Ecto neural progenitor cell (in vitro differentiated cells): ENCODE results near the gene SLC9A8.

Experiments
- DNase-seq: peaks from one replicate; pipeline ENCODE4 v3.0.0-alpha.2; 2018; ENCODE audit warnings: low spot score

Gene SLC9A8

DNA sequence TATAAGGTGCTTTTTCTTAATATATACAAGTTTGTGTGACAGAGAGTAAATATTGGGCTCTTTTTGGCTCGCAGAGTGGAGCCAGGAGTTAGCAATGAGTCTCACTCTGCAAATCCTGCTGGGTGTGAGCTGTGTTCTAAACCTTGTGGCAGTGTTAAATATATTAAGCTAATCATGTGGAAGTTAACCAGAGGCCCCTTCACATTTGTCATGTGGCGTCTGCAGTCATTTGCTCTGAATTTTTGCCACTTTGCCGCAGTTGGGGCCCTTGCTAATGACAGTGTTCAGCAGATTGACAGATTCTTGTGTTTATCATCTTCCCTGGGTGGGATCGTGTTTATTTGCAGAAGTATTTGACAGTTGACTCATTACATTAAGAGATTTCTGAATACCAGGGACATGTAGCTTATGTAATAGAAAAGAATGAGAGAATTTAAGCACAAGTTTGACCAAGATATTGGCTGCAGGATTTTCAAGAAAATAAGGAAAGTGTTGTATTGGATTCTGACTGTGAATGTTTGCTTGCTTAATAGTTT, 64.8 kb downstream of the SLC9A8 start:
- DNase-seq = no peak

DNA sequence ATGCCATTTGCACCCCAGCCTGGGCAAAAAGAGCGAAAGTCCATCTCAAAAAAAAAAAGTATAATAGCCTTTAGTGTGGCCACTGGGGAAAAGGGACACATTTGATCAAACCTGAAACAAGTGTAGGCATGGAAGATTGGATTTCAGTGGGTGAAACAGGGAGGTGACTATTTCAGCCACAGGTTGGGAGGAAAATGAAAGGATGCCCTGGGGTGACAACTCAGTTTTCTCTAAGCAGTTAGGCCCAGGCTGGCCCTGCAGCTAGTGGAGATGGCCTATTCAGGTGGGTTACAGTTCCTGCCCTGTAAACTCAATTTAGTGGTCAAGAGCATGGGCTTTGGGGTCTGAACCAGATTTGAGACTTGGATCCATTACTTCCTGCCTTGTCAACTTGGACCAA, 66.3 kb downstream of the SLC9A8 start:
- DNase-seq = no peak

DNA sequence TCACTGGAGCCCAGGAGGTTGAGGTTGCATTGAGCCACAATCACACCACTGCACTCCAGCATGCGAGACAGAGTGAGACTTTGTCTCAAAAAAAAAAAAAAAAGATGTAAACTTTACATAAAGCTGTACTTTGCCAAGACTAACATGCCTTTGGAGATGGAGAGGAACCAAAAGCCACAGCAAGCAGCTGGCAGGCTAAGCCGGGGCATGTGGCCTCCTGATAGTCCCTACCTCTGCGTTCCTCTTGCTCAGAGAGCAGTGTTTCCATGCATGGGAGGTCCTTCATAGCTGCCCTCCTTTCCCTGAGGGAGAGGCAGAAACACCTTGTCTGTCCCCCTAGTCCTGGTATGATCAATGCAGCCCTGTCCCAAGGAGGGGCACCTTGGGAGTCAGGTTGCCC, 67.5 kb downstream of the SLC9A8 start:
- DNase-seq = no peak

DNA sequence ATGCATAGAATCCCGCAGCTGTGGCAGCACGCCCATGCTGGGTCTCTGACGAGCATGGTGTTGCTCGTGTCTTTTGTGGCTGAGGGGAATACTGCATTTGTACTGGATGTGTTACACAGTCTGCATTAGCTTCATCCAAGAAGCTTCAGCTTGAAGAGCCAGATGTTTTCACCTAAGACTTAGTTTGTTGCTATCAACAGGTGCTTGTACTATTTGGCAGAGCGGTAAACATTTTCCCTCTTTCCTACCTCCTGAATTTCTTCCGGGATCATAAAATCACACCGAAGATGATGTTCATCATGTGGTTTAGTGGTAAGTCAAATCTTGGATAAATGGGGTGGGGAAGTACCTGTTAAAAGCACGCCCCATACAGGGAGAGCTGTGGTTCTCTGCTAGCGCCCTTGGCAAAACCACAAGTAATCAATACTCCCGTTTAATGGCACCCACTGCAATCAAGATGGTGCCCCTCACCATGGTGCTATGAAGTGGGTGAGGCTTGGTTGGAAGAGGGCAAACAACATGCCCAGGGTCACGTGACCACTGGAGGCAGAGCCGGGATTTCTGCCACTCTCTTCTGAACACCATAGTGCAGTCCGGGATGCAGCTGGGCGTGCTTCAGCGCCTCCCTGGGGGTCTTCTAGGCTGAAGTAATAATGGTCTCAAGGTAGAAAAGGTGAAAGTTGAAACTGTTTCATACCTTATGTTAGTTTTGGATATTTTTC, 68.3 kb downstream of the SLC9A8 start:
- DNase-seq = no peak

DNA sequence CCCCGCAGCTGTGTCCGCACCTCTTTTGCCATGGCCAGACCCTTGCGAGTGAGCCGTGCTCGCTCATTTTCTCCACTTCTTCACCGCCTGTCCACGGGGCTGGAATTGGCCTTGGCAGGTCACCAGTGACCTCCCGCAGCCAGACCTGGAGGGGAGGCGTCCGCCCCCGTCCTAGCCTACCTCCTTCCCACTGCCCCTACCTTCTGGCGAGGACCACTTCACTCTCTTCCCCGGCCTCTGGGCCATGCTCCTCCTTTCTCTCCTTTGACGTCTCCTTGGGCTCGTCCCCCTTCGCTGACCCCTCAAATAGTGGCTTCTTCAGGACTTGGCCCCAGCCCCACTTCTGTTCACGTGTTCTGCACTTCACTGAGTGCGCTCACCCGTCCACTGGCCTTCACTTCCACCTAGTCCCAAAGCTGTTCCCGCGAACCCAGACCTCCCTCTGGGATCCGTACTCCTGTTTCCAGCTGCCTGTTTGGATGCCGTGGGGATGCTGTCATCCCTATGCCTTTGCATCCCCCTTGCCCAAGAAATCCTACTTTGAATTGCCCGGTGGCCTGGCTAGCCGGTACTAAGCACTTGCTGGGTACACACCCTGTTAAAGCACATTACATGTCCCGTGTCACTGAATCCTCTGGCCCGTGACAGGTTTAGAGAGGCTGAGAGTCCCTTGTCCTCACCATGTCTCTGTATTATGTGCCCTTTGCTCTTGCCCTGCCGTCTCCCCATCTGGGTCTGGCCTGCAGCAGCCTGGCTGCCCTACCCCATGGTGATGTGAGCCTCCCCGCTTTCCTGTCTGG, 69.7 kb downstream of the SLC9A8 start:
- DNase-seq = no peak

DNA sequence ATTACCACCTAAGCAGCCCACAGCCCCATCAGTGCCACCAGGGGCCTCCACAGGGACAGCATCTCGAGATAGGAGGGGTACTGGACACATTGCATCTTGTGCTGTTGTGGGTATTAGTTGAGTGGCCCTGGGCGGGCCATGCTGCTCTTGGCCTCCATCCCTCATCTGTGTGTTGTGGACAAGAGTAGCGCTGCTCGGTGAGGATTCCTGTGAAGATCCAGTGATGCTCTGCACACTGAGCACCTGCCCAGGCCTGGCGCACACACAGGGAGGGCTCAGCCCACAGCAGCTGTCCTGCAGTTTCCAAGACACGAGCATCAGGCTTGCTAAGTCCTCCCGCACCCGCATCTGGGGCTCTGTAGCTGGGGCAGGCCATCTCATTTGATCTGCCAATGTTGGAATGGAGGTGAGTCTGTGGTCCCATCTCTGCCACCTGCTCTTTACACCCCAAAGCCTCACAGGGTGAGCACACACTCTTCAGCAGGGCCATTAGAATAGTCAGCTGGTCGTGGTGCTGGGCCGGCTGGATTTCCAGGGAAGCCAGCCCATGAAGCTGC, 70.7 kb downstream of the SLC9A8 start:
- DNase-seq = no peak

DNA sequence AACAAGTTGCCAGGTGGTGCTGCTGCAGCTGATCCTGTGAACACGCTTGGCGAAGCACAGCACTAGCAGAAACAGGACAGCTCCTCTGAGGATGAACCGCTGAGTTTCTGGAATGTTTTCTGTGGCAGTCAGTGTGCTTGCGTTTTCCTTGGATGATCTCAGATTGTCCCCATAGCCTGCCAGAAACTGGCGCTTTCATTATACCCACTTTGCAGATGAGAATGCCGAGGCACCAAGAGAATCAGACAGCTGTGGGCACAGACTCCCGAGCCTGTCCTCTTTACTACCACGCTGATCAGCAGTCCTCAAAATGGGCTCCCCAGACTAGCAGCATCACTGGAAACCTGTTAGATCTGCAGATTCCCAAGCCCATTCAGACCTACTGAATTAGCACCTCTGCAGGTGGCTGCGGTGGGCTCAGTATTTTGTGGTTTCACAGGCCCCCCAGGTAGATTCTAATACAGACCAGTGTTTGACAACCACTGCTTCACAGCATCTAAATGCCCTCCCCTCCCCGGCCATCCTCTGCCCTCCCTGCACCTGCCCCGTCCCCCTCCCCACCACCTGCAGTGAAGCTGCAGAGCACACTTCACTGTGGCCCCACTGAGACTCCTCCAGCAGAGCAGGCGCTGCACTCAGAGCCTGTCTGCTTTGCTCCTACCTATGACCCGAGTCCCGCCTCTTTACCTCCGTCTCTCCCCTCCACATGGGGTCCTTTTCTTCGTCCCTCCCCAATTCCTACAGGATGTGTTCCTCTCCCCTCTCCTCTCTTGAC, 73.1 kb downstream of the SLC9A8 start:
- DNase-seq = no peak

DNA sequence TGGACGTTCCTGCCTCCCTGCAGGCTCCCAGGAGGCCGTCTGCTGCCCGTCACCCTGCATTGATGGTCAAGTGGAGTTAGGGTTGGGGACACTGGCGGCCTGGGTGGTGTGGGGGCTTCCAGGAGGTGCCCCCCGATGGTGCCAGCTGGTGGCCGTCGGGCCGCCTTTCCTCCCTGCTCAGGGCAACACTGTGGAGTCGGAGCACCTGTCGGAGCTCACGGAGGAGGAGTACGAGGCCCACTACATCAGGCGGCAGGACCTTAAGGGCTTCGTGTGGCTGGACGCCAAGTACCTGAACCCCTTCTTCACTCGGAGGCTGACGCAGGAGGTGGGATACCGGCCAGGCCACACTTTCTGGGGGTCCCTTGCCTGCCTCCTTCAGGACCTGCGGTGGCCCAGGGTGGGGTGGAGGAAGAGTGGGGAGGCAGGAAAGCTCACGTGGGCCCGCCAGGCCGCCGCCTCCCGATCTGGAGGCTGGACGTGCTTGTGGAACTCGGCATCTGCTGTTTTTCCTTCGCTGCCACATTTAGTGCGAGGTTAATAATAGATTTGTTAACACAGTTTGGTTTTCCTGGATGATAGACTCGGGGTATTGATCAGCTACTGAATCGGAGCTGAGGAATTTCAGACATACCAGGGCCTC, 74.1 kb downstream of the SLC9A8 start:
- DNase-seq = no peak

DNA sequence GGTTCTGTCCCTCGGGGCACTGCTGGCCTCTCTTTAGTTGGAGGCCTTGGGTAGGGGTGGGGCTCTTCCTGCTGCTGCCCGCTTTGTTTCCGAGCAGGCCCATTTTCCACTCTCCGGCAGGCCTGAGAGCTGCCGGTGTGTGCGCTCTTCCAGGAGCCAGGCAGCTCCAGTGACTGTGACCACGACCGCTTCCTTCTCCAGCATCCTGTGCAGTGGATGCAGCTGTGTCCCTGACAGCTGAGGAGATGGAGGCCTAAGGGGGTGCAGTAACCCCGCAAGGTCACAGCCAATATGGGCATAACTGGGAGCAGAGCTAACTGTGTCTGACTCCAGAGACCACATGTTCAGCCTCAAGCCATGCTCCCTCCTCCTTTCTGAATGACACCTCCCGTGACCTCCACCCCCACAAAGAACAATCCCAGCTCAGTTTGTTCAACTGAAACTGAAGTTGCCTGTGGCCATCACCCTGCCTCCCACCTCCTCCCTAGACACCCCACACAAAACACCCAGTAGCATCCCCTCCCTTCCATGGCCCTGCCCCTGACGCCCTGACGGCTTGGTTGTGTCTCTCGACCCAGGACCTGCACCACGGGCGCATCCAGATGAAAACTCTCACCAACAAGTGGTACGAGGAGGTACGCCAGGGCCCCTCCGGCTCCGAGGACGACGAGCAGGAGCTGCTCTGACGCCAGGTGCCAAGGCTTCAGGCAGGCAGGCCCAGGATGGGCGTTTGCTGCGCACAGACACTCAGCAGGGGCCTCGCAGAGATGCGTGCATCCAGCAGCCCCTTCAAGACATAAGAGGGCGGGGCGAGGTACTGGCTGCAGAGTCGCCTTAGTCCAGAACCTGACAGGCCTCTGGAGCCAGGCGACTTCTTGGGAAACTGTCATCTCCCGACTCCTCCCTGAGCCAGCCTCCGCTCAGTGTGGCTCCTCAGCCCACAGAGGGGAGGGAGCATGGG, 74.9 kb downstream of the SLC9A8 start:
- DNase-seq = no peak

DNA sequence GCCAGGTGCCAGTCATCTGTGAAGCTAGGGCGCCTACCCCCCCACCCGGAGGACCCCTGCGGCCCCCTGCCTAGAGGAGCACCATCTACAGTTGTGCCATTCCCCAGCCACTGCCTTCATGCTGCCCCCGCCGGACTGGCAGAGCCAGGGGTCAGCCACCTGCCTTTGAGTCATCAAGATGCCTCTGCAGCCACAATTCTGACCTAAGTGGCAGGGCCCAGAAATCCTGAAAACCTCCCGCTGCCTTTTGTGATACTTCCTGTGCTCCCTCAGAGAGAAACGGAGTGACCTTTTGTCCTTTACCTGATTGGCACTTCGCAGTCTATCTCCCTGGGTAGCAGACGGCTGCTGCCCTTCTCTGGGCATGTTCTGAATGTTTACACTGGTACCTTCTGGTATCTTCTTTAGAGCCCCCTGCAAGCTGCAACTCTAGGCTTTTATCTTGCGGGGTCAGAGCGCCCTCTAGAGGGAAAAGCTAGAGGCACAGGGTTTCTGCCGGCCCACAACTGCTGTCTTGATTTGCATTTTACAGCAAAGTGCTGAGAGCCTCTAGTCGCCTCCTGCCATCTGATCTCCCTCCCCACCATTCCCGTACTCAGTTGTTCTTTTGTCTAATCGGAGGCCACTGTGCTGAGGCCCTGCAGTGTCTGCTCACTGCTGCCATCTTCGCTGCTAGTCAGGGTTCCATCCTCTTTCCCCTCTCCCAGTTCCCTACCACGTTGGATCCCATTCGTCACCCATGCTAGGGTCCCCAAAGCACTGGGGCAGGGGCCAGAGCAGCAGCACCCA, 75.8 kb downstream of the SLC9A8 start:
- DNase-seq = peak; percentile 86

DNA sequence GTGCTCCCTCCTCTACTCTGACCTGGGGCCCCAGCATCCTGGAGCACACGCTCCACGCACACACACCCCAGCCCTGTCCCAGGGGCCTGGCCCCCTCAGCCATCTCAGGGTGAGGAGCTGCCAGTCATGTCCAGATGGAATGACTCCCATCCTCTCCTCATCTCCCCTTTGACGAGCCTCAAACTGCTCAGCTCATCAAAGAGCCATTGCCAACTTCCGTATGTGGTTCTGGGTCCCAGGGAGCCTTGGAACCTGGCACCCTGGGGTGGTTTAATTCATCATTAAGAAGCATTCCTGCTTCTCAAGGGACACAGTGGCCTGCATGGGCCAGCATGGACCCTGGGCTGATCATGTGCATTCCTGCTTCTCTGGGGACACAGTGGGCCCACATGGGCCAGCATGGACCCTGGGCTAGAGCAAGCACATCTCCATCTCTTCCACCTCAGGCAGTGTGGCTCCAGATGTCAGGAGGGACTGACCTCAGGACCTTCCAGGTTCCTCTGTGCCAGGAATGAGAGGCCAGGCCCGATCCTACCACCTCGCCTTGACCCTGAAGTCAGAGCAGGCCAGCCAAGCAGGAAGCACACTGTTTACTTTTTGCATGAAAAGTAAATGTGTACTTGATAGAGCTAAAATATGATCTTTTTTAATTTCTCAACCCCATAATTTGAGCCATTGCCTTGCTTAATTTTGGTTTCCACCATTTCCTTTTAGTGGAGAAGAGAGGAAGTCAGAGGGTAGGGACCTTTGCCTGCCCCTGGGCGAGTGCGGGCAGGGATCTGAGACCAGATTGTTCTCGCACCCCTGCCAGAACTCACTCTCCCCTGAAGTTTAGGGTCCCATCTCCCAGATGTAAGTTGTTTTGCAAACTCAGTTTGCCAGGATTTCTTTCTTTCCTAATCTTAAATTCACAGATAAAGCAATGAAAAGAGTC, 76.6 kb downstream of the SLC9A8 start:
- no peak for DNase-seq

DNA sequence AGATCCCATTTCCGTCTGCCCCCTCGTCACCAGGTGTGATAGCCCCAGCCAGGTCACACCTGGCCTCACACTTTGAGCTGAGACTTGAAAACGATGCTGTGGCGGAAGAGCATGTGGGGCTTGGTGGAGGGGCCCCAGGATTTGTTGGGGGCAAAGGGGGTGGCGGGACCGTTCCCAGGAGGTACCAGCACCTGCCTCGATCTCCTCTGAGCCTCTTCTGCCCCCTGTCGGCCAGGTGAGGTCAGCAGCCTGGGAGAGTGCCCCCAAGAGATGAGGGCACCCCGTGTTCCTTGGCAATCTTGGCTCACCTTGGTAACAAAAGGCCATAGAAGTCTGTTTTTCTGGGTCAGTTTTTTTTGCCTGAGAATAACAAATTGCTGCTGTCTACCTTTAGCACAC, 77.3 kb downstream of the SLC9A8 start:
- DNase-seq = no peak

DNA sequence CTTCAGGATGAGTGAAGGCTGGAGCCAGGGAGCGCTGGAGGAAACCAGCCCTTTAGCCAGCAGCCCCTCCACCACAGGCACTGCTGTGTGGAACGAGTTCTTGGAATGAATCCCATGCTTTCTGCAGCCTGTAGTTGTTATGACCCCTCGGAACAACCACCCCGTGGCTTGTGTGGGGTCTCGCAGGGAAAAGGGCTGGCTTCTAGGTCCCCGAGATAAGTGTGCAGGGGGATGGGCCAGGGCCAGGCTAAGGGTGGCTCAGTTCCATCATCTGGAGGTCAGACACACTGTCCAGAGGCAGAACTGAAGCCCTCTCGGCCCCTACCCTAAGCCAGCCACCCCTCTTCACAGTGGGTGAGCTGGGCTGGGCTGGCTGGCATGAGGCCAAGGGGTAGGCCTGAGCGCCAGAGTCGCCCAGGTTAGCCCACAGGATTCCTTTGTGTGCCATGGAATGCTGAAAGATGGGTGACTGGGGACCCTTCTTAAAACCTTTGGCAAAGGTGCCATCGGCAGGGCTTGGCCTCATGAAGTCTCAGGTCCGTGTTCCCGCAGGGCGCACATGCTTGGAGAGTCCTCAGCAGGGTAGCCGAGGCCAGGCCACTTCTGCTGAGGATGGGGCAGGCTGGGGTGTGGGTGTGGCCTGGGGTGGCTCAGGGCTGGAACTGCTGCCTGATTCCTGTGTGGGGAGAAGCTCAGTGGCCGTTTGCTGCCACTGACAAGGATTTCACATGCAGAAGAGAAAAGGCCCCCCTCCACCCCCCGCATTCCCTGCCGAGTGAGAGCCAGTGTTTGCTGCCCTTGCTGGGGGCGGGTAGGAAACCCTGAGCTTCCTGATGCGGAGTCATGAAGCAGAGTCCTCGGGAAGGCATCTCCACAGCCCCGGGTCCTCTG, 78.1 kb downstream of the SLC9A8 start:
- no peak for DNase-seq

DNA sequence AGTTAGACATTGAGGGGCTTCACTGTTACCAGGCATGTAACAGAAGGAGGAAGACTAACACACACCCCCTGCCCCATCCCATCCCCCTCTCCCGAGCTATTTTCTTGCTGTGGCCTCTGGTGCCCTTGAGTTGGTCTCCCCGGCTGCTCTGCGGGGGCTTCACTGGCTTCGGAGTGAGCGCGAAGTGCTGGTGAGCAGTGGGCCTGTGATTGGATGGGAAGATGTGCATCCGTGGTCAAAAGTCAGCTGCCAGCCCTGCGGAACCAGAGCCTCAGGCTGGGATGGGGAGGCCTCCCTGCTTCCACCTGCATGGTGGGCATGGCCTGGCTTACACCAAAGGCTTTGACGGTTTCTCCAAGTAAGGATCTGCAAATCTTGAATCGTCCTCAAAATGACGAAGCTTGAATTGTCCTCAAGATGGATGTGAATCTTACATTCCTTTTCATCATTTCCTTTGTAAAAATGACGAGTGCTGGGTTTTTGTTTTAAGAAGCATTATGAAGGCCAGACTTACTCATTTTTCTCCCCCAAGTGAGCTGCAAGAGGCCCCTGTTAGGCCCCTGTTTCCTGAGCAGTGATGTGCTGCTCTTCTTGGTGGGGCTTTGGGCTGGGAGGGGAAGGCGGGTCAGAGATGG, 79.0 kb downstream of the SLC9A8 start:
- no peak for DNase-seq

DNA sequence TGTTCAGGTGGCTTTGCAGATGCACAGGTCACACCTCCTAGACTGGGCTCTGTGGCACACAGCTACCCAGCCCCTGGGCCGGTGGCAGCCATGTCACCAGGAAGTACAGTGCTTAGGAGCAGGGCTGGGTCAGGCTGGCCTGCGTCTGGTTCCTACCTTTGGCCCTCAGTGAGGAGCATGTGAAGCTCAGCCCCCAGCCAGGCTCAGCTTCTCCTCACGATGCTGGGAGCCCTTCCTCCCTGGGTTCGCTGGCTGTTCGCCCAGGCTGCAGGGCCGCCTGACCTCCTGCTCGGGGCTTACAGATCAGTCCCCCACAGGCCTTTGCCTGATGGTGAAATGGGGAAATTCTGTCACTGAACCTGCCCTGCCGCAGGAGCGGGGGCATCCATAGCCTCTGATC, 79.6 kb downstream of the SLC9A8 start:
- DNase-seq = no peak

DNA sequence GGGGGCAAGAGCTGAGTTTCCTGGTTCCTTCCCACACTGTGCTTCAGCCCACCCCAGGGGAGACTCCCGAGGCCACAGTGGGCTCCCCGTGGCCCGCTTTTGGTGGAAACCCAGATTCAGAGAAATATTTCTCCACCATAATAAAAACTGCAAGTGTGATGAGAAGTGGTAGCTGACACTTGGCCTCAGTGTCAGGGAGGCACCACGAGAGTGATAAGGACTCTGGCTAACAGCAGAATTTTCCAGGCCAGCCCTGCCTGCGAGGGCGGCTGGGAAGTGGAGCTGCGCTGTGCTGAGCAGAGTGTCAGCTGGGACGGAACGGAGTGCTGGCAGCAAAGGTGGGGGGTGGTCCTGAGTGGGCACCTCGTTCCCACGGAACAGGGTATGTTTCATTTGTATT, 80.2 kb downstream of the SLC9A8 start:
- DNase-seq = no peak
